ENCODE data around the gene C5orf47. TPM values are rescaled to one million over a fixed set of nuclear protein-coding genes. Genes with fewer than 3 reads are reported as not detected.

C5orf47 gene, protein sequence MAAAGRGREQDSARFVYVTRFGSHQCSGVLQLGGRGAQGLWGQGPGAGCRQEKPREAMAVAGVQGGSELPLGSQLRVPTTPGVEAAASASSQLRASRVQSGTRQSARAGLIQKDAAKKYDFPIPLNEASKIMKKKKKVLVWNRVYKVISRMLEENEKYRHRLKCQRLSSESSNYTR
- total RNA-seq, result not detected
- long read RNA-seq, result 0 reads

GRCh38 chr5:173988554-173989431, at the start of gene C5orf47:
Gene C5orf47, plus strand, starts transcription at chr5:173989170. Its CDS starts 94 bp downstream, at chr5:173989264.
- Histone ChIP-seq H3K27ac (no peak within 1 kb of the TSS), H3K27me3 (no peaks in the 10 kb centered on the region), H3K36me3 (no peaks in the 10 kb centered on the region), H3K4me1 (no peaks in the 10 kb centered on the region), H3K4me3 (no peak within 1 kb of the TSS), H3K9me3 (no peaks in the 10 kb centered on the region)
- ATAC-seq (peak in 1 of 4 donors; percentile 36), DNase-seq (no peak)
- TF ChIP-seq, protein P1, sequence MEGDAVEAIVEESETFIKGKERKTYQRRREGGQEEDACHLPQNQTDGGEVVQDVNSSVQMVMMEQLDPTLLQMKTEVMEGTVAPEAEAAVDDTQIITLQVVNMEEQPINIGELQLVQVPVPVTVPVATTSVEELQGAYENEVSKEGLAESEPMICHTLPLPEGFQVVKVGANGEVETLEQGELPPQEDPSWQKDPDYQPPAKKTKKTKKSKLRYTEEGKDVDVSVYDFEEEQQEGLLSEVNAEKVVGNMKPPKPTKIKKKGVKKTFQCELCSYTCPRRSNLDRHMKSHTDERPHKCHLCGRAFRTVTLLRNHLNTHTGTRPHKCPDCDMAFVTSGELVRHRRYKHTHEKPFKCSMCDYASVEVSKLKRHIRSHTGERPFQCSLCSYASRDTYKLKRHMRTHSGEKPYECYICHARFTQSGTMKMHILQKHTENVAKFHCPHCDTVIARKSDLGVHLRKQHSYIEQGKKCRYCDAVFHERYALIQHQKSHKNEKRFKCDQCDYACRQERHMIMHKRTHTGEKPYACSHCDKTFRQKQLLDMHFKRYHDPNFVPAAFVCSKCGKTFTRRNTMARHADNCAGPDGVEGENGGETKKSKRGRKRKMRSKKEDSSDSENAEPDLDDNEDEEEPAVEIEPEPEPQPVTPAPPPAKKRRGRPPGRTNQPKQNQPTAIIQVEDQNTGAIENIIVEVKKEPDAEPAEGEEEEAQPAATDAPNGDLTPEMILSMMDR (IDR thresholded peaks at IDR 0.05), result no peak
- TF ChIP-seq POLR2A (IDR thresholded peaks at IDR 0.05), result no peak
- intact Hi-C loops (cut with DNase I), result no loop called here
- 82% methylated on average over 17 of the region's 51 CpGs for WGBS (ENCODE audit: insufficient coverage, low coverage, low lambda C conversion rate, missing lambda C conversion rate)

DNA sequence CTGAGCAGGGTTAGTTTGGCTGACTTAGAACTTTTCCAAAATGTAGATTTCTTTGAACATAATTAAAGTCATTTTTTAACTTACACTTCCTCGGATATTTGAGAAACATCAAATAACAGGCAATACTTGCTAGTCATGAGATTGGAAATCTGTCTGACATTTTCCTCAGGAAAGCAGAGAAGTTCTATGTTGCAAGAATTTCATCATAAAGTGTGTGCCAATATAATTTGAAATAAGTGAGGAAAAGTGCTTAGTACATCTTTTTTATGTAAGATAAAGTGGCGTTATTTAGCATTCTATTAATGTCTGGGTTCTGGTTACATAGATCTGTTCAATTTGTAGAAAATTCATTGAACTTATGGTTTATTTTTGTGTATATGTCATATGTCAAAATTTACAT, 48.7 kb upstream of the C5orf47 start:
- ATAC-seq (peak in 3 of 4 donors; percentile 13 to 49 (median 43)), DNase-seq (no peak)
- H3K27ac ChIP-seq, result no peak overlapping the region
- H3K4me3 ChIP-seq, result no peak overlapping the region
- no peak for TF ChIP-seq POLR2A (IDR thresholded peaks at IDR 0.05)
- TF ChIP-seq, protein P1 (IDR thresholded peaks at IDR 0.05), result no peak
- peaks cover 0 to 52% (median 8%) of the 10 kb centered on the region in 4 donors for H3K4me1 ChIP-seq
- 17% methylated on average over 2 of the region's 2 CpGs for WGBS (ENCODE audit: insufficient coverage, low coverage, low lambda C conversion rate, missing lambda C conversion rate)
- intact Hi-C loops (cut with DNase I), result no loop called here
- H3K27me3 ChIP-seq, result no peaks in the 10 kb centered on the region
- H3K9me3 ChIP-seq, result no peaks in the 10 kb centered on the region
- peaks cover 0 to 6% (median 5%) of the 10 kb centered on the region in 4 donors for H3K36me3 ChIP-seq

- no peaks in the 10 kb centered on the region for H3K9me3 ChIP-seq
- ATAC-seq (no peak), DNase-seq (no peak)
- TF ChIP-seq, protein P1 (IDR thresholded peaks at IDR 0.05), result no peak
- no peak for TF ChIP-seq POLR2A (IDR thresholded peaks at IDR 0.05)
- H3K4me1 ChIP-seq, result peaks cover 0 to 59% (median 8%) of the 10 kb centered on the region in 4 donors
- H3K27me3 ChIP-seq, result no peaks in the 10 kb centered on the region
- intact Hi-C loops (cut with DNase I), result no loop called here
- H3K36me3 ChIP-seq, result peaks cover 0 to 10% (median 6%) of the 10 kb centered on the region in 4 donors
- WGBS (ENCODE audit: insufficient coverage, low coverage, low lambda C conversion rate, missing lambda C conversion rate), result 85% methylated on average over 2 of the region's 2 CpGs
- no peak overlapping the region for H3K4me3 ChIP-seq
- H3K27ac ChIP-seq, result peak overlapping the region in 1 of 3 donors; percentile 8
These were observed 47.9 kb upstream of the C5orf47 start for GRCh38 chr5:173941102-173941501.

DNA sequence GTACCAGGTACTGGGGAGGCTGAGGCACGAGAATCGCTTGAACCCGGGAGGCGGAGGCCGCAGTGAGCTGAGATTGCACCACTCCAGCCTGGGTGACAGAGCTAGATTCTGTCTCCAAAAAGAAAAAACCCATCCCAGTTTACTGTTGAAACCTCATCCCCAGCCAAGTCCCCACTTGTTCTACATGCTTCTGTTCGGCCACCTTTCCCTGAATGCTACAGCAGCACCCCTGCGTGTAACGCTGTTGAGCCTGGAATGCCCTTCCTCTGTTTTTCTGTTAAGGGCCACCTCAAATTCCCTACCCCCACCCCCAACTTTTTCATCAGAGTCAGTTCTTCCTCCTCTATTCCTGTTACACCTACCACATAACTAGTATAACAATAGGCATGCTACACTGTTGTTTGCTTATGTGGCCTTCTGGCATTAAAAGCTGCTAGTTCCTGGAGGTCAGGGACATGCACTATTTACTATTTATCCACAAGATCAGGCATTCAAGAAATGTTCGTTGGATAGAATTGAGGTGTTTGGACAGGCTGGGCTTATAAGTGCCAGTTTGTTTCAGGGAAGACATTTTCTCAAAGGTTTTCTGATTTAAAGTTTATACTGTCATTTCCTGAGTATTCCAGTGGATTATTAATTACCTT, 47.1 kb upstream of the C5orf47 start:
- Histone ChIP-seq H3K9me3 (no peaks in the 10 kb centered on the region), H3K27me3 (no peaks in the 10 kb centered on the region), H3K36me3 (peaks cover 0 to 12% (median 9%) of the 10 kb centered on the region in 4 donors), H3K27ac (peak overlapping the region in 1 of 3 donors; percentile 8), H3K4me1 (peaks cover 0 to 66% (median 8%) of the 10 kb centered on the region in 4 donors), H3K4me3 (no peak overlapping the region)
- ATAC-seq, result peak; percentile 64 to 75 (median 70)
- no peak for DNase-seq
- TF ChIP-seq, protein P1 (IDR thresholded peaks at IDR 0.05), result no peak
- no peak for TF ChIP-seq POLR2A (IDR thresholded peaks at IDR 0.05)
- intact Hi-C loops (cut with DNase I), result no loop called here
- 49% methylated on average over 4 of the region's 9 CpGs for WGBS (ENCODE audit: insufficient coverage, low coverage, low lambda C conversion rate, missing lambda C conversion rate)
